OCI-LY7 (cell line): ENCODE data around the gene TMEM170B. TPM values are rescaled to one million over a fixed set of nuclear protein-coding genes. Genes with fewer than 3 reads are reported as not detected.
A peak's percentile ranks its signal among the peaks of the same experiment; 100 is the strongest.

Source experiments
- Bru-seq: library from RNA; stranded (reverse); fragments of 400-500 nt; gene quantifications from one replicate; lab custom pipeline; 2021; lab: Mats Ljungman, UMichigan
- BruChase-seq, 2 experiments: library from RNA; stranded (reverse); fragments of 400-500 nt; gene quantifications; one replicate each; lab custom pipeline; 2021; lab: Mats Ljungman, UMichigan
- BruUV-seq: library from RNA; stranded (reverse); fragments of 400-500 nt; replicated peaks from 2 replicates; lab custom pipeline; 2021; lab: Mats Ljungman, UMichigan
- CTCF ChIA-PET: fragments of 300-600 bp; sonication (Branson Sonifier 250); formaldehyde crosslinking; loops from one replicate; lab custom pipeline; 2022; ENCODE audit warnings: antibody characterized with exemption; ENCODE audit not compliant: unreplicated experiment; lab: Charles Lee
- POLR2A ChIA-PET: fragments of 300-600 bp; sonication (Branson Sonifier 250); formaldehyde crosslinking; loops from one replicate; lab custom pipeline; 2022; ENCODE audit warnings: antibody characterized with exemption; lab: Charles Lee
- DNase-seq: peaks from one replicate; pipeline ENCODE4 v3.0.0-alpha.2; 2015; ENCODE audit warnings: low spot score
- H2AFZ ChIP-seq: fragments of 200-600 bp; sonication (generic), shearing (Covaris generic); 2 replicates; pipeline ENCODE4 v1.6.1; 2014; ENCODE audit warnings: mild to moderate bottlenecking, antibody characterized with exemption, low read length, moderate library complexity
- H3K27ac ChIP-seq: fragments of 200-600 bp; sonication (generic); 2 replicates; pipeline ENCODE4 v1.5.1; 2014; ENCODE audit warnings: mixed run types, low read depth, mild to moderate bottlenecking, moderate library complexity, low read length, inconsistent platforms; ENCODE audit not compliant: poor library complexity, severe bottlenecking
- H3K36me3 ChIP-seq: fragments of 200-600 bp; sonication (generic); 2 replicates; pipeline ENCODE4 v1.6.1; 2014; ENCODE audit warnings: mild to moderate bottlenecking, antibody characterized with exemption, low read length, moderate library complexity, mixed read lengths; ENCODE audit not compliant: insufficient read depth
- H3K4me1 ChIP-seq: fragments of 200-600 bp; sonication (generic); 2 replicates; pipeline ENCODE4 v1.5.1; 2014; ENCODE audit warnings: mild to moderate bottlenecking, low read length; ENCODE audit not compliant: insufficient read depth, poor library complexity, severe bottlenecking
- H3K4me2 ChIP-seq: fragments of 200-600 bp; sonication (generic); 2 replicates; pipeline ENCODE4 v1.6.1; 2014; ENCODE audit warnings: mild to moderate bottlenecking, low read length
- H3K4me3 ChIP-seq: fragments of 200-600 bp; sonication (generic); 2 replicates; pipeline ENCODE4 v1.5.1; 2014; ENCODE audit warnings: mild to moderate bottlenecking, low read depth, low read length; ENCODE audit not compliant: poor library complexity, severe bottlenecking
- H3K79me2 ChIP-seq: fragments of 200-600 bp; sonication (generic); 2 replicates; pipeline ENCODE4 v1.6.1; 2016; ENCODE audit warnings: low read depth, mild to moderate bottlenecking, low read length, moderate library complexity, mixed read lengths; ENCODE audit not compliant: insufficient read depth
- H3K9me2 ChIP-seq: fragments of 200-600 bp; sonication (generic); 2 replicates; pipeline ENCODE4 v1.6.1; 2016; ENCODE audit warnings: mild to moderate bottlenecking, low read length, mixed read lengths; ENCODE audit not compliant: insufficient read depth
- H3K9me3 ChIP-seq: fragments of 200-600 bp; sonication (generic); 2 replicates; pipeline ENCODE4 v1.6.1; 2014; ENCODE audit warnings: mild to moderate bottlenecking, mixed run types, low read length, mixed read lengths
- H4K20me1 ChIP-seq: fragments of 200-600 bp; sonication (generic); 2 replicates; pipeline ENCODE4 v1.6.1; 2014; ENCODE audit warnings: mild to moderate bottlenecking, antibody characterized with exemption, low read length, moderate library complexity, mixed read lengths; ENCODE audit not compliant: insufficient read depth
- EZH2phosphoT487 ChIP-seq: fragments of 200-600 bp; sonication (generic); IDR thresholded peaks from 2 replicates; pipeline ENCODE4 v1.6.1; 2018; ENCODE audit warnings: low read depth, borderline replicate concordance, mild to moderate bottlenecking, mixed run types, antibody characterized with exemption, low read length, moderate library complexity, mixed read lengths
- intact Hi-C: fragments of 100-400 bp; cut with micrococcal nuclease; formaldehyde crosslinking; loops from one replicate; pipeline ENCODE4 v1.10.0; 2022; ENCODE audit not compliant: unreplicated experiment
- long read RNA-seq: library from polyadenylated mRNA; stranded (forward); transcript quantifications from one replicate; pipeline ENCODE4 v2.0.0, GENCODE V29; 2022
- total RNA-seq, 2 experiments: library from RNA; depleted of rRNA in 1 of 2; stranded (reverse); fragments of >200 nt in 1 of 2; shearing (Covaris generic) in 1 of 2; gene quantifications; 2 replicates each; pipeline ENCODE4 v1.2.3, GENCODE V29; 2014 to 2022
- TF ChIP-seq, protein P1 (sequence below): fragments of 200-600 bp; sonication (generic); conservative IDR thresholded peaks from 2 replicates; pipeline ENCODE4 v1.5.1; 2014; ENCODE audit warnings: mild to moderate bottlenecking, antibody characterized with exemption, low read length, moderate library complexity, mixed read lengths

Gene TMEM170B, protein sequence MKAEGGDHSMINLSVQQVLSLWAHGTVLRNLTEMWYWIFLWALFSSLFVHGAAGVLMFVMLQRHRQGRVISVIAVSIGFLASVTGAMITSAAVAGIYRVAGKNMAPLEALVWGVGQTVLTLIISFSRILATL
- 3.4 and 4.1 TPM in 2 replicates for total RNA-seq (2014; rRNA removed; shearing (Covaris generic))
- 5.1 and 5.6 TPM in 2 replicates for total RNA-seq (2022)
- Bru-seq, nascent RNA, result percentile 51 among the genes with signal in this experiment
- percentile 52 among the genes with signal in this experiment for BruChase-seq, experiment 1, labeled RNA remaining after a 6-hour chase
- percentile 59 among the genes with signal in this experiment for BruChase-seq, experiment 2, labeled RNA remaining after a 2-hour chase
- long read RNA-seq, full-length matches to known transcripts, result 12 of 16 reads
- long read RNA-seq, partial matches to known transcripts, result 1 of 16 reads
- long read RNA-seq, other reads (novel, unspliced or antisense), result 3 of 16 reads

DNA sequence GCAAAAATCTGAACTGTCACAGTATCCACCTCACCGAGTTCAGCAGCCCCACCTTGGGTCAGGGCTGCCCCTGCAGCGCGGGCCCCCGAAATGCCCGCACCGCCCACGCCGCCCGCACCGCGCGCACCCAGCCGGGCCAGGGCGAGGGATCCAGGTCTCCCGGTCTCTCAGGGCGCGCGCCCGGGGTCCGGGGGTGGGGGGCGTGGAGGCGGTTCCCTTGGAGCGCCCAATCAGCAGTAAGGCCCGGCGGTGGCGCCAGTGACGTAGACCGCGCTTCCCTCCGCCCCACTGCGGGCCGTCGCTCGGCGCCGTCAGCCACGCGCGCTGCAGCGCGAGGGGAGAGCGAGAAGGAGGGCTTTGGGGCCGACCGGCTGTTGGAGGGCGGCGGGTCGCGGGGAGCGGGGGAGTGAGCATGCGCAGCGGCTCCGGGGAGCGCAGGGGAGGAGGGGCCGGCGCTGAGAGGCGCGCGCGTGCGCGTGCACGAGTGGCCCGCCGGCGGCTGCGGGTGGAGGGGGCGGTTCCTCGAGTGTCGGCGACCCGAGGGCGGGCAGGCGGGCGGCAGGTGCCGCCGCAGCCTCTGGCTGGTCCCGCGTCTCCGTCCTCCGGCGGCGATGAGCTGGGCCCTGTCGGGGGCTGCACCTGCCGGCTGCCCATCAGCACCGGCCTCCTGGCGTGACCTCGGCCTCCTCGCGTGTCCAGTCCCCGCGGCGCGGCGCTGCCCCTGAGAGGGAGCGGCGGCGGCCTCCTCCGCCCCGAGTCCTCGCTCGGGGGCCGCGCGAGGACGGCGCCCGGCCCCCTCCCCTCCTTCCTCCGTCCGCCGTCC is at the start of gene TMEM170B:
Gene TMEM170B, plus strand, starts transcription at position 521 of the 823 bp plus-strand sequence. CDS start 529 bp downstream, outside the sequence.
- Histone ChIP-seq H3K36me3 (no peaks in the 10 kb centered on the region), H3K27ac (peak within 1 kb of the TSS; percentile 5), H3K4me3 (peak within 1 kb of the TSS; percentile 89), H2AFZ (peak within 1 kb of the TSS; percentile 96), H3K4me1 (peaks cover 10% of the 10 kb centered on the region), H3K9me2 (no peaks in the 10 kb centered on the region), H3K4me2 (peak within 1 kb of the TSS; percentile 68), H3K9me3 (no peaks in the 10 kb centered on the region), H4K20me1 (no peaks in the 10 kb centered on the region), H3K79me2 (no peaks in the 10 kb centered on the region)
- DNase-seq, result peak; percentile 94
- no TSS peak for BruUV-seq
- ChIA-PET CTCF (no interaction called here), POLR2A (no interaction called here)
- intact Hi-C loops, result loop anchor here (2.0 to 5.0 kb wide), 2 partner anchors 77 to 1135 kb away; no protein-coding TSS in a partner anchor
- no peak for TF ChIP-seq EZH2phosphoT487
- TF ChIP-seq, protein P1, sequence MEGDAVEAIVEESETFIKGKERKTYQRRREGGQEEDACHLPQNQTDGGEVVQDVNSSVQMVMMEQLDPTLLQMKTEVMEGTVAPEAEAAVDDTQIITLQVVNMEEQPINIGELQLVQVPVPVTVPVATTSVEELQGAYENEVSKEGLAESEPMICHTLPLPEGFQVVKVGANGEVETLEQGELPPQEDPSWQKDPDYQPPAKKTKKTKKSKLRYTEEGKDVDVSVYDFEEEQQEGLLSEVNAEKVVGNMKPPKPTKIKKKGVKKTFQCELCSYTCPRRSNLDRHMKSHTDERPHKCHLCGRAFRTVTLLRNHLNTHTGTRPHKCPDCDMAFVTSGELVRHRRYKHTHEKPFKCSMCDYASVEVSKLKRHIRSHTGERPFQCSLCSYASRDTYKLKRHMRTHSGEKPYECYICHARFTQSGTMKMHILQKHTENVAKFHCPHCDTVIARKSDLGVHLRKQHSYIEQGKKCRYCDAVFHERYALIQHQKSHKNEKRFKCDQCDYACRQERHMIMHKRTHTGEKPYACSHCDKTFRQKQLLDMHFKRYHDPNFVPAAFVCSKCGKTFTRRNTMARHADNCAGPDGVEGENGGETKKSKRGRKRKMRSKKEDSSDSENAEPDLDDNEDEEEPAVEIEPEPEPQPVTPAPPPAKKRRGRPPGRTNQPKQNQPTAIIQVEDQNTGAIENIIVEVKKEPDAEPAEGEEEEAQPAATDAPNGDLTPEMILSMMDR, result no peak

DNA sequence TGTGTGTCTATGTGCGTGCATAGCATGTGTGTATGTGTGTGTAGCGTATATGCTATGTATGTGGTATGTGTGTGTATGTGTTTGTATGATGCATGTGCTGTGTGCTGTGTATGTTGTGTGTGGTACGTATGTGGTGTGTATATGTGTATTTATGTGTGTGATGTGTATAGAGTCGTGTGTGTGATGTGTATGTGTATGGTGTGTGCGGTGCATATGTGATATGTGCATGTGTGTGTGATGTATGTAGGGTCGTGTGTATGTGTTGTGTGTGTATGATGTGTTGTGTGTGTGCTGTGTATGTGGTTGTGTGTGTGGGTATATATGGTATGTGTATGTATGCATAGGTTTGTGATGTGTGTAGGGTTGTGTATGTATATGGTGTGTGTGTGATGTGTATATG is 46.6 kb upstream of the TMEM170B start:
- Histone ChIP-seq H3K4me1 (peaks cover 22% of the 10 kb centered on the region), H3K79me2 (no peaks in the 10 kb centered on the region), H4K20me1 (no peaks in the 10 kb centered on the region), H3K4me2 (no peak overlapping the region), H3K9me2 (no peaks in the 10 kb centered on the region), H3K36me3 (no peaks in the 10 kb centered on the region), H3K9me3 (no peaks in the 10 kb centered on the region), H3K4me3 (no peak overlapping the region), H3K27ac (no peak overlapping the region), H2AFZ (no peak overlapping the region)
- intact Hi-C loops, result no loop called here
- ChIA-PET CTCF (no interaction called here), POLR2A (no interaction called here)
- no peak for TF ChIP-seq EZH2phosphoT487
- TF ChIP-seq, protein P1, result no peak
- BruUV-seq, result no TSS peak
- DNase-seq, result no peak
